HG02763 (cell line): Measurements from ENCODE around the gene SDF4.

Source experiments
- ATAC-seq: cut with Tn5 transposase; IDR thresholded peaks from one replicate; pipeline ENCODE4 v1.9.1; 2021; ENCODE audit warnings: mild to moderate bottlenecking, moderate library complexity; ENCODE audit not compliant: unreplicated experiment

The SDF4 gene

DNA sequence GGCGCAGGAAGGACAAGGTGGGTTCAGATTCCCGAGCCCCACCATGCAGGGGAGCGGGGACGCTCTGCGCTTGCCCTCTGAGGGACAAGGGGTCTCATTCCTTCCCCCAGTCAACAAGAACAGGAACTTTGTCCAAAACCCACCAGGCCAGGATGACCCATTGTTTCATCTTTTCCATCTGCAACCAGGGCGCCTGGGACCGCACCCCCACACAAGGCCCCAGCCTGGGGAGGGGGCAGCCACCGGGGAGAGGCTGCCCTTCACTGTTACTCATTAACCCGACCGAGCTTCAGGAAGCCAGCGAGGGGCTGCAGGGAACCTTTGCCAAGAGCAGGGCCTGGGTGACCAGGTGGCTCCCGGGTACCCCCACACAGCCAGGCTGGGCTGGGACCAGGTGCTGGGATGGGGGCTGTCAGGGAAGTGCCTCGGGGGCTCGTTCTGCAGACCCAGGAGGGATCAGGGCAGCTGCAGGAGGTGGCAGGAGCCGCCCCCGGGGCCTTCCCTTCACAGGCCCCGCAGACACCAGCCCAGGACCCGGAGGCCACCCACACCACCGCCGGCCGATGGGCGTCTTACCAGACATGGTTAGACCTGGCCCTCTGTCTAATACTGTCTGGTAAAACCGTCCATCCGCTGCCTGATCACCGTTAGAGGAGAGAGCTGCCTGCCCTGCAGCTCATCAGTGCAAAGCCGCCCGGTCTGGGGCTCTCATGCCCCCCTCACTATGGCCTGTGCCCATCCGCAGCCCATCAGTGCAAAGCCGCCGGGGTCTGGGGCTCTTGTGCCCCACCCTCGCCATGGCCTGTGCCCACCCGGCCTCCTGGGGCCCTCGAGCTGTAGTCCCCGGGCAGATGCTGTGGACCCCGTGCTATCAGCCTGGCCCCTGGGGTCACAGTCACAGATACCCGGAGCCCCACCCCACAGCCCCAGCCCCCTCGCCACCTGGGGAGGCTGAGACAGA is 63.1 kb downstream of the SDF4 start:
- no peak for ATAC-seq

DNA sequence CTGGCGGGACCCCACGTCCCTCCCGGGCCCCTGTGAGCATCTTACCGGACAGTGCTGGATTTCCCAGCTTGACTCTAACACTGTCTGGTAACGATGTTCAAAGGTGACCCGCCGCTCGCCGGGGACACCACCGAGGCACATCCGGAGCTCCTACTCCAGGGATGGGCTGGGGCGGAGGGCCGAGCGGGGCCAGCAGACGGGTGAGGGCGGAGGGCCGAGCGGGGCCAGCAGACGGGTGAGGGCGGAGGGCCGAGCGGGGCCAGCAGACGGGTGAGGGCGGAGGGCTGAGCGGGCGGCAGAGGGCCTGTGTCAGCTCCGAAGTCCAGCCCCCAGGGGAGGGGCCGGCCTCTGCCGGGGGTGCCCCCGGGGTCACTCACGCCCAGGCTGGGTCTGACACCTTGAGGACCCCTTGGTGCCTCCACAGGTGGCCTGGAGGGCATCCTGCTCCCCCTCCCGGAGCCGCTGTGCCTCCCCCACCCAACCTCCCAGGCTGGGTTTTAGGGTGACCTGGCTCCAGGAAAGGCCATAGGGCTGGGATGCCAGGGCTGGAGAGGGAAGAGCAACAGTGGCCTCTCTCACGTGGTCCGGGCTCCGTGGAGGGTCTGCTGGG is 63.9 kb downstream of the SDF4 start:
- no peak for ATAC-seq

DNA sequence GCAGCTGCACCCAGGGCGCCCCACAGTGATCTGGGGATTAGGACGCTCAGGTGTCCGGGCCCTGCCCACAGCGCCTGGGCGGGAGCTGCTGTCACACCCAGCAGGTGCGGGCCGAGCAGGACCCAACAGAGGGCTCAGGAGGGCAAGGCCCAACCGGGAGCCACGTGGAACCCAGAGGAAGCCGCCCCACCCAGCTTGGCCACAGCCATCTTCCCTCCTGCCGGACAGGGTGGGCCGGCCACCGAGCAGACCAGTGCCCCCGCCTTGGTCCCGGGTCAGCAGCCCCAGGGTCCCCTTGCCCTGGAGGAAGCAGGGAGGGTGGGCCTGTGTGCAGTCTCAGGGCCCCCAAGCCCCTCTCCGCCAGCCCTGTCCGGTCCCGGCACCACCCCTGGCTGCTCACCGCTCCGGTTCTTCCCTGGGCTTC is 64.4 kb downstream of the SDF4 start:
- no peak for ATAC-seq
